Esophagus squamous epithelium (tissue), 4 donors: ENCODE measurements around the gene SGMS1.

Experiments used
- POLR2A ChIP-seq, 4 donors: fragments of 450-650 bp; IDR thresholded peaks; one replicate each; pipeline ENCODE4 v1.6.1; 2017; ENCODE audit warnings: antibody characterized with exemption in 4 of 4, mild to moderate bottlenecking in 4 of 4, moderate library complexity in 3 of 4
- TF ChIP-seq, protein P1 (sequence below), 6 experiments: fragments of 450-650 bp in 4 of 6; fragments of 200-600 bp in 2 of 6; sonication (generic) in 2 of 6; IDR thresholded peaks; one replicate each; pipeline ENCODE4 v1.5.1; 2016 to 2019; ENCODE audit warnings: antibody characterized with exemption in 6 of 6, mild to moderate bottlenecking in 4 of 6, moderate library complexity in 4 of 6

DNA sequence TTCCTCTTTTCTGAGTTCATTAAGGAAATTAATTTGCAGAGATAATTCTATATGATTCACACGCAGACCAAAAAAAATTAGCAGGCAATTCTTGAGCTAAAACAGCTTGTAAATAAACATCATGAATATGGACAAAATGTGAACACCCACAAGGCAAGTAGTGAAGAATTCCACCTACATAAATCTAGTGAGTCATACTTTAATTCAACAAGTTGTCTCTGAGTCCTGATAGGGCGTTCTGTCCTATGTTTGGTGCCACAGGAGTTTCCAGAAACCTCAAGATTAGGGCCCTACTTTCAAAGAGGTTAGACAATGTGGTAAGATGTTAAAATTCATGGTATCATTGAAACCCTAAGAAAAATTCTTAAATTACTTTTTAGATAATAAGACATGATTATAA, 122.3 kb downstream of the SGMS1 start:
- TF ChIP-seq, protein P1, sequence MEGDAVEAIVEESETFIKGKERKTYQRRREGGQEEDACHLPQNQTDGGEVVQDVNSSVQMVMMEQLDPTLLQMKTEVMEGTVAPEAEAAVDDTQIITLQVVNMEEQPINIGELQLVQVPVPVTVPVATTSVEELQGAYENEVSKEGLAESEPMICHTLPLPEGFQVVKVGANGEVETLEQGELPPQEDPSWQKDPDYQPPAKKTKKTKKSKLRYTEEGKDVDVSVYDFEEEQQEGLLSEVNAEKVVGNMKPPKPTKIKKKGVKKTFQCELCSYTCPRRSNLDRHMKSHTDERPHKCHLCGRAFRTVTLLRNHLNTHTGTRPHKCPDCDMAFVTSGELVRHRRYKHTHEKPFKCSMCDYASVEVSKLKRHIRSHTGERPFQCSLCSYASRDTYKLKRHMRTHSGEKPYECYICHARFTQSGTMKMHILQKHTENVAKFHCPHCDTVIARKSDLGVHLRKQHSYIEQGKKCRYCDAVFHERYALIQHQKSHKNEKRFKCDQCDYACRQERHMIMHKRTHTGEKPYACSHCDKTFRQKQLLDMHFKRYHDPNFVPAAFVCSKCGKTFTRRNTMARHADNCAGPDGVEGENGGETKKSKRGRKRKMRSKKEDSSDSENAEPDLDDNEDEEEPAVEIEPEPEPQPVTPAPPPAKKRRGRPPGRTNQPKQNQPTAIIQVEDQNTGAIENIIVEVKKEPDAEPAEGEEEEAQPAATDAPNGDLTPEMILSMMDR (IDR thresholded peaks at IDR 0.05) = no peak
- TF ChIP-seq POLR2A (IDR thresholded peaks at IDR 0.05) = no peak
